NT2/D1 (cell line): ENCODE measurements around the gene AKT3.

ENCODE experiments used
- SUZ12 ChIP-seq: IDR thresholded peaks from 2 replicates; pipeline ENCODE4 v1.6.1; 2011; ENCODE audit not compliant: insufficient read length, insufficient read depth; ENCODE audit errors: extremely low read depth
- YY1 ChIP-seq: IDR thresholded peaks from 2 replicates; pipeline ENCODE4 v1.6.1; 2011; ENCODE audit not compliant: insufficient read length, insufficient read depth
- ZNF274 ChIP-seq: IDR thresholded peaks from 2 replicates; pipeline ENCODE4 v1.6.1; 2011; ENCODE audit warnings: mild to moderate bottlenecking, low read depth, low read length

DNA sequence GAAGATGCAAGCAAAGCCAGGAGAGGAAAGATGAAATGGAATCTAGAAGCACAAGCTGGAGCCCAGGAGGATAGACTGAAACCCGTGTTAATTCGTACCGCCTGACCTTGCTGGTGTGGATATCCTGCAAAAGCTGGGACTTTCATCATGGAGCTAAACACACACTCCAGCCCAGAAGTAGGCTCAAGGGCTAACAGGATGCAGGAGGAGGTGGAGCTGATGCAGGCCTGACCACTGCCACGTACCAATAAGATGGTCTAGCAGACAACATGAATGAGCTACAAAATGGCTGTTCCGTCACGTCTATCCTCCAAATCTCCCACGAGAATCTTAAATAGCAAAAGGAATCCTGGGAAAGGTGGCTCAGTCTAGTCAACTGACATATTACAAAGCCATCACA is 323.9 kb downstream of the AKT3 start:
- TF ChIP-seq YY1 (no peak), ZNF274 (no peak), SUZ12 (no peak)
